Endothelial cell of umbilical vein (primary cell): Measurements from ENCODE around the gene GINS3.

Experiments used
- POLR2A ChIP-seq: IDR thresholded peaks from 2 replicates; pipeline ENCODE4 v1.6.1; 2012; ENCODE audit warnings: low read depth, mild to moderate bottlenecking, control low read depth, low read length
- TF ChIP-seq, protein P1 (sequence below), 2 donors: IDR thresholded peaks; 1 replicate in 1 of 2; 2 replicates in 1 of 2; pipeline ENCODE4 v1.5.1; 2011; ENCODE audit warnings: low read length in 2 of 2, mild to moderate bottlenecking in 2 of 2, moderate library complexity in 2 of 2, control low read depth in 1 of 2, inconsistent platforms in 1 of 2, low read depth in 1 of 2; ENCODE audit not compliant: insufficient read depth in 1 of 2; ENCODE audit errors: extremely low read depth in 1 of 2

DNA sequence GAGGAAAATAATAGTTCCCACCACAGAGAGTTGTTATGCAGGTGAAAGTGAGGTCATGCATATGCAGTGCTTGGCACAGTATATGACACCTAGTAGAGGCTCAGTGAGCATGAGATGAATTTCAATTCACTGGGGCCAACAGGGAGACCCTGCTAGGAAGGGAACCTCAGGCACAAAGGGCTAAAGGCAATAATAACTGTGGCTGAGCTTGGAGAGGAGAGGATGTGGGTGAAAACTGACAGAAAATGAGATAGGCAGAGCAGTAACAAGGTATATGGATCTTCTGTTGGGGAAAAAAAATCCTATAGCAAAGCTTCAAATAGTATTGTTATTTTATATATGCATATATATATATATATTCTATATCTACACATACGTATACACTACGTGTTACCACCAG, 25.0 kb upstream of the GINS3 start:
- TF ChIP-seq, protein P1, sequence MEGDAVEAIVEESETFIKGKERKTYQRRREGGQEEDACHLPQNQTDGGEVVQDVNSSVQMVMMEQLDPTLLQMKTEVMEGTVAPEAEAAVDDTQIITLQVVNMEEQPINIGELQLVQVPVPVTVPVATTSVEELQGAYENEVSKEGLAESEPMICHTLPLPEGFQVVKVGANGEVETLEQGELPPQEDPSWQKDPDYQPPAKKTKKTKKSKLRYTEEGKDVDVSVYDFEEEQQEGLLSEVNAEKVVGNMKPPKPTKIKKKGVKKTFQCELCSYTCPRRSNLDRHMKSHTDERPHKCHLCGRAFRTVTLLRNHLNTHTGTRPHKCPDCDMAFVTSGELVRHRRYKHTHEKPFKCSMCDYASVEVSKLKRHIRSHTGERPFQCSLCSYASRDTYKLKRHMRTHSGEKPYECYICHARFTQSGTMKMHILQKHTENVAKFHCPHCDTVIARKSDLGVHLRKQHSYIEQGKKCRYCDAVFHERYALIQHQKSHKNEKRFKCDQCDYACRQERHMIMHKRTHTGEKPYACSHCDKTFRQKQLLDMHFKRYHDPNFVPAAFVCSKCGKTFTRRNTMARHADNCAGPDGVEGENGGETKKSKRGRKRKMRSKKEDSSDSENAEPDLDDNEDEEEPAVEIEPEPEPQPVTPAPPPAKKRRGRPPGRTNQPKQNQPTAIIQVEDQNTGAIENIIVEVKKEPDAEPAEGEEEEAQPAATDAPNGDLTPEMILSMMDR (IDR thresholded peaks at IDR 0.05; ENCODE audit: extremely low read depth in 1 of 2, insufficient read depth in 1 of 2, low read depth in 1 of 2, low read length in 2 of 2), result no peak
- TF ChIP-seq POLR2A, result no peak
